ENCODE results near the gene ATP6V1D.

ATP6V1D gene

GRCh38 chr14:67372833-67373232 lies 13.2 kb upstream of the ATP6V1D start:
- TF ChIP-seq MYC (IDR thresholded peaks at IDR 0.05; ENCODE audit: low read depth, low read length) (no peak), MAX (IDR thresholded peaks at IDR 0.05; ENCODE audit: low read depth, low read length) (no peak), CTCF (IDR thresholded peaks at IDR 0.05; ENCODE audit: low read depth, low read length) (no peak), POLR2A (IDR thresholded peaks at IDR 0.05; ENCODE audit: extremely low read depth, insufficient read length) (no peak)
- no peak for DNase-seq (ENCODE audit: low read depth)
- H3K4me3 ChIP-seq (ENCODE audit: low read depth, low read length), result no peak overlapping the region

- no peak for TF ChIP-seq MAX (IDR thresholded peaks at IDR 0.05; ENCODE audit: low read depth, low read length)
- TF ChIP-seq MYC (IDR thresholded peaks at IDR 0.05; ENCODE audit: low read depth, low read length), result no peak
- TF ChIP-seq POLR2A (IDR thresholded peaks at IDR 0.05; ENCODE audit: extremely low read depth, insufficient read length), result no peak
- no peak for TF ChIP-seq CTCF (IDR thresholded peaks at IDR 0.05; ENCODE audit: low read depth, low read length)
- no peak for DNase-seq (ENCODE audit: low read depth)
- no peak overlapping the region for H3K4me3 ChIP-seq (ENCODE audit: low read depth, low read length)
Observed at GRCh38 chr14:67371247-67372148, 11.9 kb upstream of the ATP6V1D start.

GRCh38 chr14:67370830-67371229 lies 11.2 kb upstream of the ATP6V1D start:
- no peak overlapping the region for H3K4me3 ChIP-seq (ENCODE audit: low read depth, low read length)
- no peak for DNase-seq (ENCODE audit: low read depth)
- TF ChIP-seq MAX (IDR thresholded peaks at IDR 0.05; ENCODE audit: low read depth, low read length), result no peak
- TF ChIP-seq POLR2A (IDR thresholded peaks at IDR 0.05; ENCODE audit: extremely low read depth, insufficient read length), result no peak
- TF ChIP-seq CTCF (IDR thresholded peaks at IDR 0.05; ENCODE audit: low read depth, low read length), result no peak
- TF ChIP-seq MYC (IDR thresholded peaks at IDR 0.05; ENCODE audit: low read depth, low read length), result no peak

- no peak for DNase-seq (ENCODE audit: low read depth)
- no peak overlapping the region for H3K4me3 ChIP-seq (ENCODE audit: low read depth, low read length)
- TF ChIP-seq MAX (IDR thresholded peaks at IDR 0.05; ENCODE audit: low read depth, low read length) (no peak), POLR2A (IDR thresholded peaks at IDR 0.05; ENCODE audit: extremely low read depth, insufficient read length) (no peak), MYC (IDR thresholded peaks at IDR 0.05; ENCODE audit: low read depth, low read length) (no peak), CTCF (IDR thresholded peaks at IDR 0.05; ENCODE audit: low read depth, low read length) (no peak)
Observed at GRCh38 chr14:67365476-67365875, 5.9 kb upstream of the ATP6V1D start.

GRCh38 chr14:67360470-67361206 lies 1.0 kb upstream of the ATP6V1D start:
- TF ChIP-seq CTCF (IDR thresholded peaks at IDR 0.05; ENCODE audit: low read depth, low read length) (no peak), MAX (IDR thresholded peaks at IDR 0.05; ENCODE audit: low read depth, low read length) (no peak), POLR2A (IDR thresholded peaks at IDR 0.05; ENCODE audit: extremely low read depth, insufficient read length) (no peak)
- no peak for DNase-seq (ENCODE audit: low read depth)

More at GRCh38 chr14:67360470-67361206, 1.0 kb upstream of the ATP6V1D start:
- peak overlapping the region; percentile 96 for H3K4me3 ChIP-seq (ENCODE audit: low read depth, low read length)
